Measurements from ENCODE around the gene PHIP.
A peak's percentile ranks its signal among the peaks of the same experiment; 100 is the strongest.

The PHIP gene

DNA sequence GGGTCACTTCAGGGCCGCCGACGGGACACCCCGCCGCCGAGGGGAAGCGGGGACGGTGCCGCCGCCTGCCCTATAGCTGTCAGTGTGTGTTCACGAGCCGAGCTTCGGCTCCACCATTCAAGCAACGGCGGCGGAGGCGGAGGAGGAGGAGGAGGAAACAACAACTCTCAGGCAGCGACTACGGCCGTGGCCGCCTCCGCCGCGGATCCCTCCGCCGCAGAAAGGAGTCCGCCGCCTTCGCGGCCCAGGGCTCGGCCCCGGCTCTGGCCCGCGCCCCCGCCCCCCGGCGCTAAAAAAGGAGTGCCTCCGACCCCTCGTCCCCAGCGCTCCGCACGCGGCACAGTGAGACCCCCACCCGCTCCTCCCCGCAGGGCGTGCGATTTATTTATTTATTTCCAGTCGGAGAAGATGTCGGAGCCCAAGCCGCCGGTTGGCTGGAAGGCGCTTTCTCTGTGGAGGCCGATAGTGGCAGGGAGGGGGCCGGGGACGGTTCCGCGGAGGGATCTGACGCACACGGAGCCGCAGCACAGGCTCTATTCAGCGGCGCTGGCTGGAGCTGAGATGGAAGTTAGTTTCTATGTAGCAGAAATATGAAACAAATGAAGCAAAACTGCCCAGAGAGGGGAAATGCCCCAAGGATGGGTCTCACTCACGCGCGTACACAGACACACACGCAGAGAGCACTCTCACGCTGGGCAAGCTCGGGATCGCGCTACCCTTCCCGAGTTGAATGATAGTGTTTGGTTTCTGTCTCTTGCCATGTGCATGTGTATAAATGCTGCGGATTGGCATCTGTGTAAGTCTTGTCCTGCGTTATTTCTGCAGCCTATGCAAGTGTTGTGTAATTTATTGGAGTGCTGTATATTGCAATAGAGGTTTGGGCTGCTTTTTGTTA, at the start of gene PHIP:
Gene PHIP (minus strand): TSS at position 180 of the 895 bp plus-strand sequence. CDS start 186 bp downstream, outside the sequence.
- TF ChIP-seq, protein P1, sequence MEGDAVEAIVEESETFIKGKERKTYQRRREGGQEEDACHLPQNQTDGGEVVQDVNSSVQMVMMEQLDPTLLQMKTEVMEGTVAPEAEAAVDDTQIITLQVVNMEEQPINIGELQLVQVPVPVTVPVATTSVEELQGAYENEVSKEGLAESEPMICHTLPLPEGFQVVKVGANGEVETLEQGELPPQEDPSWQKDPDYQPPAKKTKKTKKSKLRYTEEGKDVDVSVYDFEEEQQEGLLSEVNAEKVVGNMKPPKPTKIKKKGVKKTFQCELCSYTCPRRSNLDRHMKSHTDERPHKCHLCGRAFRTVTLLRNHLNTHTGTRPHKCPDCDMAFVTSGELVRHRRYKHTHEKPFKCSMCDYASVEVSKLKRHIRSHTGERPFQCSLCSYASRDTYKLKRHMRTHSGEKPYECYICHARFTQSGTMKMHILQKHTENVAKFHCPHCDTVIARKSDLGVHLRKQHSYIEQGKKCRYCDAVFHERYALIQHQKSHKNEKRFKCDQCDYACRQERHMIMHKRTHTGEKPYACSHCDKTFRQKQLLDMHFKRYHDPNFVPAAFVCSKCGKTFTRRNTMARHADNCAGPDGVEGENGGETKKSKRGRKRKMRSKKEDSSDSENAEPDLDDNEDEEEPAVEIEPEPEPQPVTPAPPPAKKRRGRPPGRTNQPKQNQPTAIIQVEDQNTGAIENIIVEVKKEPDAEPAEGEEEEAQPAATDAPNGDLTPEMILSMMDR (IDR thresholded peaks at IDR 0.05; ENCODE audit: low read depth, low read length) = no peak
- in situ Hi-C loops (cut with HindIII; ENCODE audit: low sequenced_read_pairs) = no loop called here
- DNase-seq (ENCODE audit: low read depth, low spot score) = peak; percentile 99
- H3K4me3 ChIP-seq (ENCODE audit: low read depth, low read length) = peak within 1 kb of the TSS; percentile 77

DNA sequence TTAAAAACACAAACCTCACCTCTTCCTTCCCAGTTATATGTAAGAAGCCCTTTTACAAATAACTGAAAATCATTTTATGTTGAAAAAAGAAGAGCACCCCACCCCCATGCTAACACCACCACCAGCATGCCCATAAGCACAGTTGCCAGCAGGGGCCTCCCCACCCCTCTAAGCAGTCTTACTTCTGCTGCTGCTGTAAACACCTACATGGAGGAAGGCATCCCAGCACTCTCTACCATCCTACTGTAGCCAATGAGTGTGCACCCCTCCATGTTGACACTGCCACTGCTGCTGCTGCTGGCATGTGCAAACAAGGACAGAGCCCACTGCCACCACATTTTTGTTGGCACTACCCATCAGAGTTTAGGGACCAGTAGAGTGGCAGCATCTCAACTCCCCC, 49.6 kb upstream of the PHIP start:
- H3K4me3 ChIP-seq (ENCODE audit: low read depth, low read length) = no peak overlapping the region
- no peak for DNase-seq (ENCODE audit: low read depth, low spot score)
- in situ Hi-C loops (cut with HindIII; ENCODE audit: low sequenced_read_pairs) = no loop called here
- TF ChIP-seq, protein P1 (IDR thresholded peaks at IDR 0.05; ENCODE audit: low read depth, low read length) = no peak

DNA sequence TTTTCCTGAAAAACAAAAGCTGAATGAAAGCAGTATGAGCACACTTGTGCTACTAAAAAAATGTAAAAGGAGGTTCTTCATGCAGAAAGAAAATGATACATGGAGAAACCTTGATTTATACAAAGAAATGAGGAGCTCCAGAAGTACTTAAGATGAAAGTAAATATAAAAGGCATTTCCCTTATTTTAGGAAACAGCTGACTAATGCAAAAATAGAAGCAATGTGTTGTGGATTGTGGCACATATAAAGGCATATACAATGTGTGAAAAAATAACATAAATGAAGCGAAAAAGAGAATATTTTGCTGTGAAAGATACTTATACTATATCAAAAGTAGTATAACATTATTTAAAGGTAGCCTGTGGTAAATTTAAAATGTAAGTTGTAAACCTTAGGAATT, 41.2 kb upstream of the PHIP start:
- no peak overlapping the region for H3K4me3 ChIP-seq (ENCODE audit: low read depth, low read length)
- in situ Hi-C loops (cut with HindIII; ENCODE audit: low sequenced_read_pairs) = no loop called here
- DNase-seq (ENCODE audit: low read depth, low spot score) = no peak
- TF ChIP-seq, protein P1 (IDR thresholded peaks at IDR 0.05; ENCODE audit: low read depth, low read length) = no peak

DNA sequence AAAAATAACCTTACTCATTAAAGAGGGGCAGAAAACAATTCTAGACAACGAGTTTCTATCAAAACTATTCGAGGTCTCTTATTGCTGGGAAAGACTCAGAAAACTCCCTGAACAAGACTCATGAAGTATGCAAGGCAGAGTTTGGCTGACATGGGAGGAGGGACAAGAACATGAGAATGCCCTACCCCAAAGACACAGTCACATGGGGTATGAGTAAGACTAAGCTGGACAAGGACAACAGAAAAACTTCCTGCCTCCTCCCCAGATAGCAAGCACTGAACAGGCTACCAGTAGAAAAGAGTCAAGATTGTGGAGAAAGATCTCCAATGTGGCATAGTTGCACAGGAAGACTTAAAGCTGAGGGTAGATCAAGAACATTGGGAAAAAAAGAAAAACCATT, 39.7 kb upstream of the PHIP start:
- DNase-seq (ENCODE audit: low read depth, low spot score) = no peak
- in situ Hi-C loops (cut with HindIII; ENCODE audit: low sequenced_read_pairs) = no loop called here
- TF ChIP-seq, protein P1 (IDR thresholded peaks at IDR 0.05; ENCODE audit: low read depth, low read length) = no peak
- H3K4me3 ChIP-seq (ENCODE audit: low read depth, low read length) = no peak overlapping the region

DNA sequence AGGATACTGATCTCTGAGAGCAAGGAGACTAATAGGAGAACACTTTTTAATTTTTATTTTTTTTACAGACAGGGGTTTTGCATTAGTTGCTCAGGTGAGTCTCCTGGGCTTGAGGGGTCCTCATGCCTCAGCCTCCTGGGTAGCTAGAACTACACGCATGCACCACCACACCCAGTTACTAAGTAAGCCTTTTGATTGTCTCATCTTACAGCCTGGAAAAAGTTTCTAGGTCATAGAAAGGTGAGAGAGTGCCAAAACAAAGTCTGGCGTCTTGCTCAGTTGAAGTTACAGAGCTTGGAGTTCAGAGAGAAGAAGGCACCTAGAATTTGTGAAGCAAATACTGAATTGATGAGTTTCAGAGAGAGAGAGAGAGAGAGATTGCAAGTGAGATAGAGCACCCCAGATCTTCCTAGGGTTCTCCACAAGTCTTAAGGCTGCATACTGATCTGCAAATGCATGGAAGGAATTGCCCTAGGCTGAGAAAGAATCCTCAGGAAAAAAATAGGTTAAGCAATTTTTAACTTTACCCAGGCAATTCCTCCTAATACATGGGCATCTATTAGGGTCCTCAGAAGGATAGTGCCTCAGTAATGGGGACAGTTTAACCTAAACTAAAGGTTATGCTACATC, 37.6 kb upstream of the PHIP start:
- in situ Hi-C loops (cut with HindIII; ENCODE audit: low sequenced_read_pairs) = no loop called here
- H3K4me3 ChIP-seq (ENCODE audit: low read depth, low read length) = no peak overlapping the region
- TF ChIP-seq, protein P1 (IDR thresholded peaks at IDR 0.05; ENCODE audit: low read depth, low read length) = no peak
- no peak for DNase-seq (ENCODE audit: low read depth, low spot score)

DNA sequence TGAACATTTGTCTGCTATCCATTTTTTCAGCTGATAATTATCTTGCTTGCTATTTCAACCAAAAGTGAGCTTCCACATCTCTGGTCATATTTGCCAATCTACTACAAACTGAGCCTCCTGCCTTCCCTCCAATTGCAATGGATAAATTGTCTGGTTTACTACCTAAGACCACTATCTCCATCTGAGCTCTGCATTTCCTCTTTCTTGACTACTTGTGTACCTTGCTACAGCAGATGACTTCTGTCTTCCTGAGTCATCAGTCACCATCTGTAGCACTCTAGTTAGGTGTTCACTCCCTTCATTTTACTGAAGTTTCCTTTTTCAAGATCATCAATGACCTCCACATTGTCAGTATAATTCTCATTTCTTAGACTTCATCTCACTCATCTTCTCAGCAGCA, 33.5 kb upstream of the PHIP start:
- DNase-seq (ENCODE audit: low read depth, low spot score) = no peak
- H3K4me3 ChIP-seq (ENCODE audit: low read depth, low read length) = no peak overlapping the region
- in situ Hi-C loops (cut with HindIII; ENCODE audit: low sequenced_read_pairs) = no loop called here
- TF ChIP-seq, protein P1 (IDR thresholded peaks at IDR 0.05; ENCODE audit: low read depth, low read length) = no peak

All from astrocyte of the spinal cord (primary cell).